Endothelial cell of umbilical vein (primary cell): ENCODE data around the gene ANKRD13C. TPM values are rescaled to one million over a fixed set of nuclear protein-coding genes. Genes with fewer than 3 reads are reported as not detected.

Experiments
- BruUV-seq: library from RNA; stranded (reverse); fragments of 400-500 nt; replicated peaks from 2 replicates; lab custom pipeline; 2021; lab: Mats Ljungman, UMichigan
- CTCF ChIA-PET: fragments of 300-600, 350-600 bp; sonication (Branson Sonifier 250); formaldehyde crosslinking; loops from one replicate; lab custom pipeline; 2021; ENCODE audit warnings: antibody characterized with exemption, inconsistent platforms; lab: Charles Lee
- POLR2A ChIA-PET: fragments of 300-600, 350-600 bp; sonication (Branson Sonifier 250); formaldehyde crosslinking; loops from one replicate; lab custom pipeline; 2021; ENCODE audit warnings: antibody characterized with exemption, inconsistent platforms; lab: Charles Lee
- DNase-seq: peaks from one replicate; pipeline ENCODE4 v3.0.0-alpha.2; 2011; ENCODE audit warnings: low read depth, low spot score
- FAIRE-seq: peaks from 2 replicates; lab custom pipeline; 2011; peaks lifted over from hg19 to GRCh38; lab: Jason Lieb, UNC
- H2AFZ ChIP-seq: 2 replicates; pipeline ENCODE4 v1.6.0; 2012; ENCODE audit warnings: low read depth, low read length, control low read depth, inconsistent platforms
- H3K27ac ChIP-seq: 2 replicates; pipeline ENCODE4 v1.5.1; 2011; ENCODE audit warnings: low read depth, mild to moderate bottlenecking, control low read depth, low read length, moderate library complexity; ENCODE audit not compliant: insufficient read depth
- H3K27me3 ChIP-seq, 2 experiments: 2 replicates each; pipeline versions ENCODE4 v1.6.0 to v1.6.1; 2011; ENCODE audit warnings: low read length in 2 of 2, mixed read lengths in 1 of 2; ENCODE audit not compliant: control insufficient read depth in 2 of 2, insufficient read depth in 2 of 2
- H3K36me3 ChIP-seq, 2 experiments: 2 replicates in 1 of 2; 3 replicates in 1 of 2; pipeline ENCODE4 v1.5.1; 2011; ENCODE audit warnings: low read length in 2 of 2, mild to moderate bottlenecking in 1 of 2, moderate library complexity in 1 of 2; ENCODE audit not compliant: control insufficient read depth in 2 of 2, insufficient read depth in 2 of 2; ENCODE audit errors: extremely low read depth in 1 of 2
- H3K4me1 ChIP-seq: 3 replicates; pipeline ENCODE4 v1.5.1; 2011; ENCODE audit warnings: mild to moderate bottlenecking, low read length; ENCODE audit not compliant: control insufficient read depth, insufficient read depth; ENCODE audit errors: extremely low read depth
- H3K4me2 ChIP-seq: 2 replicates; pipeline ENCODE4 v1.6.1; 2011; ENCODE audit warnings: low read length, control low read depth, mixed read lengths; ENCODE audit not compliant: insufficient read depth
- H3K4me3 ChIP-seq, 3 experiments: fragments of 200-600 bp in 1 of 3; sonication (generic), shearing (Covaris generic) in 1 of 3; replicated peaks in 1 of 3; 2 replicates each; pipeline ENCODE4 v1.5.1; 2011 to 2016; ENCODE audit warnings: control low read depth in 3 of 3, low read length in 3 of 3, mild to moderate bottlenecking in 2 of 3, inconsistent platforms in 1 of 3, low read depth in 1 of 3, moderate library complexity in 1 of 3; ENCODE audit not compliant: insufficient read depth in 1 of 3
- H3K79me2 ChIP-seq: 2 replicates; pipeline ENCODE4 v1.6.0; 2012; ENCODE audit warnings: low read length, inconsistent platforms; ENCODE audit not compliant: control insufficient read depth, insufficient read depth
- H3K9ac ChIP-seq: replicated peaks from 2 replicates; pipeline ENCODE3; 2011; ENCODE audit warnings: low read length, control low read depth; ENCODE audit not compliant: insufficient read depth; ENCODE audit errors: extremely low read depth
- H3K9me1 ChIP-seq: replicated peaks from 3 replicates; pipeline ENCODE4 v1.6.0; 2011; ENCODE audit warnings: mild to moderate bottlenecking, low read length; ENCODE audit not compliant: control insufficient read depth, insufficient read depth; ENCODE audit errors: extremely low read depth
- H3K9me3 ChIP-seq: replicated peaks from 2 replicates; pipeline ENCODE4 v1.5.1; 2012; ENCODE audit warnings: low read length, inconsistent platforms; ENCODE audit not compliant: control insufficient read depth, insufficient read depth
- H4K20me1 ChIP-seq: replicated peaks from 2 replicates; pipeline ENCODE3; 2011; ENCODE audit warnings: mild to moderate bottlenecking, low read length; ENCODE audit not compliant: control insufficient read depth, insufficient read depth; ENCODE audit errors: extremely low read depth
- CTCF ChIP-seq, 2 donors: IDR thresholded peaks; 1 replicate in 1 of 2; 2 replicates in 1 of 2; pipeline ENCODE4 v1.5.1; 2011; ENCODE audit warnings: low read length in 2 of 2, mild to moderate bottlenecking in 2 of 2, moderate library complexity in 2 of 2, control low read depth in 1 of 2, inconsistent platforms in 1 of 2, low read depth in 1 of 2; ENCODE audit not compliant: insufficient read depth in 1 of 2; ENCODE audit errors: extremely low read depth in 1 of 2
- EZH2 ChIP-seq: IDR thresholded peaks from 2 replicates; pipeline ENCODE4 v1.6.1; 2012; ENCODE audit warnings: borderline replicate concordance, low read depth, mild to moderate bottlenecking, moderate library complexity, low read length, inconsistent platforms; ENCODE audit not compliant: severe bottlenecking
- FOS ChIP-seq: IDR thresholded peaks from 2 replicates; pipeline ENCODE4 v1.6.1; 2011; ENCODE audit warnings: mild to moderate bottlenecking, low read length, moderate library complexity, borderline replicate concordance; ENCODE audit not compliant: insufficient read depth
- GATA2 ChIP-seq: IDR thresholded peaks from 2 replicates; pipeline ENCODE4 v1.7.0; 2011; ENCODE audit warnings: low read depth, mild to moderate bottlenecking, moderate library complexity, mixed read lengths, low read length; ENCODE audit not compliant: insufficient read length, insufficient read depth
- JUN ChIP-seq: IDR thresholded peaks from 2 replicates; pipeline ENCODE4 v1.6.1; 2011; ENCODE audit warnings: borderline replicate concordance, low read depth; ENCODE audit not compliant: insufficient read length, insufficient read depth
- MYC ChIP-seq: IDR thresholded peaks from one replicate; pipeline ENCODE4 v1.6.1; 2011; ENCODE audit warnings: mild to moderate bottlenecking, low read depth, low read length
- POLR2A ChIP-seq: IDR thresholded peaks from 2 replicates; pipeline ENCODE4 v1.6.1; 2012; ENCODE audit warnings: low read depth, mild to moderate bottlenecking, control low read depth, low read length
- POLR2AphosphoS5 ChIP-seq: IDR thresholded peaks from 2 replicates; pipeline ENCODE4 v1.6.1; 2012; ENCODE audit warnings: low read depth, mild to moderate bottlenecking, control low read depth, low read length, moderate library complexity; ENCODE audit not compliant: insufficient read depth
- dilution Hi-C: fragments of 300-500 bp; cut with MboI; formaldehyde crosslinking; loops from one replicate; pipeline ENCODE4 v1.15.0; 2019; ENCODE audit warnings: low sequenced_read_pairs; ENCODE audit not compliant: extremely low pct_ligation_motif_present
- intact Hi-C: fragments of 100-400 bp; cut with micrococcal nuclease; formaldehyde crosslinking; loops from one replicate; pipeline ENCODE4 v1.10.0; 2022
- polyA plus RNA-seq, 4 experiments: library from polyadenylated mRNA; depleted of rRNA in 3 of 4; stranded (reverse) in 3 of 4; unstranded in 1 of 4; fragments of >200 nt; gene quantifications; 2 replicates each; pipeline versions ENCODE4 v1.2.1 to v1.2.3, GENCODE V29; 2011 to 2012; ENCODE audit warnings: missing spikeins in 1 of 4
- total RNA-seq: library from RNA; stranded (reverse); gene quantifications from 2 replicates; pipeline ENCODE4 v1.2.3, GENCODE V29; 2021
- TF ChIP-seq, protein P1 (sequence below): IDR thresholded peaks from 2 replicates; pipeline ENCODE4 v1.6.1; 2011; ENCODE audit not compliant: insufficient read depth, insufficient read length

Gene ANKRD13C
- total and polyA plus RNA-seq, 2 donors (not counting 3 experiments of a cell fraction or from before 2014, with no cell fraction given): 4.6 to 17.3 TPM

- DNase-seq: no peak
- Histone ChIP-seq H3K9me1 (no peaks in the 10 kb centered on the region), H4K20me1 (peaks cover 14% of the 10 kb centered on the region), H3K27ac (no peak overlapping the region), H3K9ac (no peak overlapping the region), H3K9me3 (no peaks in the 10 kb centered on the region), H3K4me1 (peaks cover 21% of the 10 kb centered on the region), H3K36me3 (peaks cover 10 to 45% of the 10 kb centered on the region in 2 experiments), H3K27me3 (no peaks in the 10 kb centered on the region), H3K4me3 (no peak overlapping the region), H3K4me2 (no peak overlapping the region), H3K79me2 (peaks cover 72% of the 10 kb centered on the region), H2AFZ (no peak overlapping the region)
- ChIA-PET CTCF (interaction anchor here (1.1 kb wide), 1 partner anchor 9 kb away, joined by 4 read pairs; no protein-coding TSS in a partner anchor), POLR2A (no interaction called here)
- TF ChIP-seq MYC (no peak), FOS (no peak), POLR2A (no peak), GATA2 (no peak), POLR2AphosphoS5 (no peak), EZH2 (no peak), CTCF (IDR thresholded peaks at IDR 0.05; ENCODE audit: extremely low read depth in 1 of 2, insufficient read depth in 1 of 2, low read depth in 1 of 2, low read length in 2 of 2) (no peak), JUN (no peak)
- TF ChIP-seq, protein P1, sequence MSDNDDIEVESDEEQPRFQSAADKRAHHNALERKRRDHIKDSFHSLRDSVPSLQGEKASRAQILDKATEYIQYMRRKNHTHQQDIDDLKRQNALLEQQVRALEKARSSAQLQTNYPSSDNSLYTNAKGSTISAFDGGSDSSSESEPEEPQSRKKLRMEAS: no peak
- no peak for FAIRE-seq
- BruUV-seq: no TSS peak
- dilution Hi-C loops: no loop called here
- intact Hi-C loops: loop anchor here (5.0 kb wide), 1 partner anchor 285 kb away; no protein-coding TSS in a partner anchor
Measured at GRCh38 chr1:70227439-70227838, 127.1 kb downstream of the ANKRD13C start.
